Bronchial epithelial cell (primary cell): ENCODE results near the gene SLITRK6. TPM values are rescaled to one million over a fixed set of nuclear protein-coding genes. Genes with fewer than 3 reads are reported as not detected.
"Not testable (repeated sequence)": the region's sequence is repeated elsewhere in the genome, so short reads cannot be mapped to it uniquely, and the experiment has no call there.

ENCODE experiments used
- DNase-seq: peaks from one replicate; pipeline ENCODE4 v3.0.0-alpha.2; 2010; ENCODE audit warnings: low read depth
- FAIRE-seq: peaks from 2 replicates; lab custom pipeline; 2011; peaks lifted over from hg19 to GRCh38; lab: Jason Lieb, UNC
- H3K27me3 ChIP-seq: 2 replicates; pipeline ENCODE4 v1.5.1; 2011; ENCODE audit warnings: low read length; ENCODE audit not compliant: control insufficient read depth, insufficient read depth
- H3K36me3 ChIP-seq: 2 replicates; pipeline ENCODE4 v1.5.1; 2011; ENCODE audit warnings: low read length; ENCODE audit not compliant: control insufficient read depth, insufficient read depth
- H3K4me3 ChIP-seq: 2 replicates; pipeline ENCODE4 v1.5.1; 2011; ENCODE audit warnings: mild to moderate bottlenecking, low read depth, low read length, control low read depth
- CTCF ChIP-seq: IDR thresholded peaks from 2 replicates; pipeline ENCODE4 v1.5.1; 2011; ENCODE audit warnings: mild to moderate bottlenecking, moderate library complexity, low read length, control low read depth, inconsistent platforms; ENCODE audit not compliant: insufficient read depth, severe bottlenecking
- total RNA-seq: library from RNA; depleted of rRNA; stranded (reverse); fragments of >200 nt; gene quantifications from 2 replicates; pipeline ENCODE4 v1.2.1, GENCODE V29; 2014

SLITRK6 gene
- total RNA-seq, 1 donor from 2014 or later, result 14.5 TPM

- no peaks in the 10 kb centered on the region for H3K36me3 ChIP-seq
- no peak for TF ChIP-seq CTCF
- no peak overlapping the region for H3K4me3 ChIP-seq
- no peak for FAIRE-seq
- no peaks in the 10 kb centered on the region for H3K27me3 ChIP-seq
- peak; percentile 23 for DNase-seq
Measured at GRCh38 chr13:85771856-85772255, 27.4 kb downstream of the SLITRK6 start.

- FAIRE-seq (no peak), DNase-seq (no peak)
- H3K4me3 ChIP-seq, result no peak overlapping the region
- H3K36me3 ChIP-seq, result no peaks in the 10 kb centered on the region
- TF ChIP-seq CTCF, result no peak
- no peaks in the 10 kb centered on the region for H3K27me3 ChIP-seq
Measured at GRCh38 chr13:85768946-85769345, 30.3 kb downstream of the SLITRK6 start.

GRCh38 chr13:85755123-85755522 lies 44.1 kb downstream of the SLITRK6 start:
- no peaks in the 10 kb centered on the region for H3K27me3 ChIP-seq
- DNase-seq (no peak), FAIRE-seq (no peak)
- H3K36me3 ChIP-seq, result no peaks in the 10 kb centered on the region
- no peak overlapping the region for H3K4me3 ChIP-seq
- no peak for TF ChIP-seq CTCF

- H3K27me3 ChIP-seq, DNase-seq, H3K36me3 ChIP-seq, FAIRE-seq, H3K4me3 ChIP-seq: not testable (repeated sequence)
Measured at GRCh38 chr13:85743201-85743770, 55.9 kb downstream of the SLITRK6 start.
